Measurements from ENCODE around the gene SLC44A3. TPM values are rescaled to one million over a fixed set of nuclear protein-coding genes. Genes with fewer than 3 reads are reported as not detected.
"Not testable (repeated sequence)": the region's sequence is repeated elsewhere in the genome, so short reads cannot be mapped to it uniquely, and the experiment has no call there.

The SLC44A3 gene
- total RNA-seq, 4 donors from 2014 or later, result 4.0 to 6.7 (median 5.4) TPM

DNA sequence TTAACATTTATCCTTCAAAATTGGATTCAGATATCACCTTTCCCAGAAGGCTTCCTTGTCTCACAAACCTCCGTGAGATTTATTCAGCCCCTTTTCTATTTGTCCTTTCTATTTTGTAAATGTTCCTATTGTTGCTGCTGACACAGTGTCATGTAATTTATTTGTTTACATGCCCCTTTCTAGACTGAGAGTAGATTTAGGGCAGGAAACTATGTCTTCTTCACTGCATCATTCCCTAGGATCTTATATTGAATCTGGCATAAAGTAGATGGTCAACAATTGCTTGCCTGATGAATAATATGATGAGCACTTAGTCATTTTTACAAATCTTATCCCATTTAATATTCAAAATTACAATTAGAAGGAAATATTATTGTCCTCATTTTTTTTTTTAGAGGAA, 114.9 kb downstream of the SLC44A3 start:
- Histone ChIP-seq H3K27me3 (no peaks in the 10 kb centered on the region), H3K4me3 (replicated peaks in 1 of 3) (no peak overlapping the region), H3K9me3 (no peaks in the 10 kb centered on the region), H3K36me3 (no peaks in the 10 kb centered on the region), H3K27ac (peak overlapping the region in 2 of 3 donors; percentile 76 to 83), H3K4me1 (peaks cover 25 to 40% of the 10 kb centered on the region in 2 donors)
- WGBS, 2 donors, result 90 to 95% methylated on average over 1 of the region's 1 CpG
- intact Hi-C loops (cut with DNase I), result no loop called here
- no peak for TF ChIP-seq POLR2A (IDR thresholded peaks at IDR 0.05)
- TF ChIP-seq, protein P1, sequence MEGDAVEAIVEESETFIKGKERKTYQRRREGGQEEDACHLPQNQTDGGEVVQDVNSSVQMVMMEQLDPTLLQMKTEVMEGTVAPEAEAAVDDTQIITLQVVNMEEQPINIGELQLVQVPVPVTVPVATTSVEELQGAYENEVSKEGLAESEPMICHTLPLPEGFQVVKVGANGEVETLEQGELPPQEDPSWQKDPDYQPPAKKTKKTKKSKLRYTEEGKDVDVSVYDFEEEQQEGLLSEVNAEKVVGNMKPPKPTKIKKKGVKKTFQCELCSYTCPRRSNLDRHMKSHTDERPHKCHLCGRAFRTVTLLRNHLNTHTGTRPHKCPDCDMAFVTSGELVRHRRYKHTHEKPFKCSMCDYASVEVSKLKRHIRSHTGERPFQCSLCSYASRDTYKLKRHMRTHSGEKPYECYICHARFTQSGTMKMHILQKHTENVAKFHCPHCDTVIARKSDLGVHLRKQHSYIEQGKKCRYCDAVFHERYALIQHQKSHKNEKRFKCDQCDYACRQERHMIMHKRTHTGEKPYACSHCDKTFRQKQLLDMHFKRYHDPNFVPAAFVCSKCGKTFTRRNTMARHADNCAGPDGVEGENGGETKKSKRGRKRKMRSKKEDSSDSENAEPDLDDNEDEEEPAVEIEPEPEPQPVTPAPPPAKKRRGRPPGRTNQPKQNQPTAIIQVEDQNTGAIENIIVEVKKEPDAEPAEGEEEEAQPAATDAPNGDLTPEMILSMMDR (IDR thresholded peaks at IDR 0.05), result no peak
- DNase-seq, result no peak

DNA sequence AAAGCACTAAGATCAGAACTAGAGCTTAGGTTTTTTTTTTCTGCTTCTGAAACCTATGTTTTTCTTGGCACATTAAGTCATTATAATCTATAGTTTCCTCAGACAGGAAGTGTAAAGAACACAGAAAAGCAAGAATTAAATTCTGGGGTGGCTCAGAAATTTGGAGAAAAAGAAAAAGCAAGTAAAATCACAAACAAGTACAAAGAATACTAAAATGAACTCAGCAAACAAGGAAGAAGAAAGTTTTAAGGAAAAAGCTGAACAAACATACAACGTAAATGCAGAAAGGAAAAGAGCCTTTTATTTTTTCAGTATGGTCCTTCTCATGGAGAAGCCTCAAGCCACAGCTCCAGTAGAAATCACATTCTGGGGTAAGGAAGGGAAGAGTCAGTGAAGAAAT, 115.3 kb downstream of the SLC44A3 start:
- peak overlapping the region; percentile 61 to 83 (median 76) for H3K27ac ChIP-seq
- no peak for TF ChIP-seq POLR2A (IDR thresholded peaks at IDR 0.05)
- TF ChIP-seq, protein P1 (IDR thresholded peaks at IDR 0.05), result no peak
- H3K4me3 ChIP-seq (replicated peaks in 1 of 3), result no peak overlapping the region
- DNase-seq, result no peak
- H3K27me3 ChIP-seq, result no peaks in the 10 kb centered on the region
- peaks cover 25 to 40% of the 10 kb centered on the region in 2 donors for H3K4me1 ChIP-seq
- WGBS, 2 donors, result 15 to 27% methylated on average over 1 of the region's 1 CpG
- H3K9me3 ChIP-seq, result no peaks in the 10 kb centered on the region
- H3K36me3 ChIP-seq, result no peaks in the 10 kb centered on the region
- intact Hi-C loops (cut with DNase I), result no loop called here

DNA sequence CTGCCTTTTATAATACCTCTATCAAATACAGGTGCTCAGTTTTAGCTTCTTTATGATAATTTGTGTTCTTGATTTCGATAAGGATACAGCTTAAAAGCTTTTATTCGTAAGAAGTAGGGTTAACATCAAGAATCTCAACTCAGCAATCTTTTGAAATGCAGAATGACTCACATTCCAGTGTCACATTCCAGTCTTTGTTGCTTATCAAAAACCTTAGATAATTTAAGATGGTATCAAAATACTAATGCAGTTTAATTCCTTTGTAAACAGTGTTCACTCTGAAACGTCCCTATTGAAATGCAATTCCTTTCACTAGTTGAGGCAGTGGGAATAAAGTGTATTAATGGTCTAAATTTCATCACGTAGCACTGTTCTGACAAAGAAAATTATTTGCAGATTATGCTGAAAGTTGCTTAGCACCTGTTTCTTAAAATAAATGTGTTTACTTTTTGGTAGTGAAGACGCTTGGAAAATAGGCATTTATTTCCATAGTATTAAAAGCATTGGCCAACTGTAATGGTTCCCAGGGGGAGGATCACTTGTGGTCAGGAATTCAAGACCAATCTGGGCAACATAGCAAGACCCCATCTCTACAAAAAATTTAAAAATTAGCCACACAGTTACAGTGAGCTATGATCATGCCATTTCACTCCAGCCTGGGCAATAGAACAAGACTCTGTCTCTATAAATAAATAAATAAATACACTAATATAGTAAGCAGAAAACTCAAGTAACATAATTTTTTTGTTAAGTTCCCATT, 116.9 kb downstream of the SLC44A3 start:
- Histone ChIP-seq H3K9me3 (no peaks in the 10 kb centered on the region), H3K4me3 (replicated peaks in 1 of 3) (no peak overlapping the region), H3K36me3 (no peaks in the 10 kb centered on the region), H3K4me1 (peaks cover 25 to 35% of the 10 kb centered on the region in 2 donors), H3K27me3 (no peaks in the 10 kb centered on the region), H3K27ac (peak overlapping the region in 2 of 3 donors; percentile 76 to 83)
- TF ChIP-seq, protein P1 (IDR thresholded peaks at IDR 0.05), result no peak
- TF ChIP-seq POLR2A (IDR thresholded peaks at IDR 0.05), result no peak
- WGBS, 2 donors, result 75 to 76% methylated on average over 5 of the region's 5 CpGs
- DNase-seq, result no peak
- intact Hi-C loops (cut with DNase I), result no loop called here

DNA sequence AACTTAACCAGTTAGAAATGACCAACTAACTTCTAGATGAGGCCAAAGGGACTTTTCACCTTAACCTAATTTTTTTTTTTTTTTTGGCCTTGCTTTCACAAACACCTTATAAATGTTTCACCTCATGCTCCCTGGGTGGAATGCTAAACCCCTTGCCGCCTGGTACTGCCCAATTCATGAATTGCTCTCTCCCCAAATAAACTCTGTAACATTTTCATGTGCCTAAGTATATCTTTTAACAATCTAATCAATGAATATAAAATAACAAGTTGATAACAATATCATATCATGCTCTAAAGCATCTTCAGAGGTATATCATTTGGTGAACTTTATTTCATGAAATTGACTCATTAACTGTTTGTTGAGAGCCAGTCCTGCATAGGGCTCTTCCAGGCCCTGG, 117.7 kb downstream of the SLC44A3 start:
- 48 to 98% methylated on average over 1 of the region's 1 CpG for WGBS, 2 donors
- Histone ChIP-seq H3K4me3 (replicated peaks in 1 of 3) (no peak overlapping the region), H3K4me1 (peaks cover 25 to 35% of the 10 kb centered on the region in 2 donors), H3K9me3 (no peaks in the 10 kb centered on the region), H3K27me3 (no peaks in the 10 kb centered on the region), H3K27ac (no peak overlapping the region), H3K36me3 (no peaks in the 10 kb centered on the region)
- intact Hi-C loops (cut with DNase I), result no loop called here
- TF ChIP-seq, protein P1 (IDR thresholded peaks at IDR 0.05), result no peak
- TF ChIP-seq POLR2A (IDR thresholded peaks at IDR 0.05), result no peak
- no peak for DNase-seq

DNA sequence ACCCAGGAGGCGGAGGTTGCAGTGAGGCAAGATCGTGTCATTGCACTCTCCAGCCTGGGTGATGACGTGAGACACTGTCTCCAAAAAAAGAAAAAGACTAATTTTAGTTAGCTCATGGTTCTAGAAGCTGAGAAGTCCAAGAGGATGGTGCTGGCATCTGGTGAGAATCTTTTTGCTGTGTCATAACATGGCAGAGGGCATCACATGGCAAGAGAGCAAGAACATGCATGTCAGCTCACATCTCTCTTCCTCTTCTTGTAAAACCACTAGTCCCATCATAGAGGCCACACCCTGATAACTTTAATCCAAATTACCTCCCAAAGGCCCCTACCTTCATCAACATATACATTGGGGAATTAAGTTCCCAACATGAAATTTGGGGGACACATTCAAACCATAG, 120.6 kb downstream of the SLC44A3 start:
- H3K27ac ChIP-seq, result no peak overlapping the region
- intact Hi-C loops (cut with DNase I), result no loop called here
- H3K4me3 ChIP-seq (replicated peaks in 1 of 3), result no peak overlapping the region
- H3K4me1 ChIP-seq, result peaks cover 19 to 30% of the 10 kb centered on the region in 2 donors
- H3K36me3 ChIP-seq, result no peaks in the 10 kb centered on the region
- no peak for DNase-seq
- WGBS, 2 donors, result 96 to 97% methylated on average over 3 of the region's 3 CpGs
- no peak for TF ChIP-seq POLR2A (IDR thresholded peaks at IDR 0.05)
- TF ChIP-seq, protein P1 (IDR thresholded peaks at IDR 0.05), result no peak
- no peaks in the 10 kb centered on the region for H3K27me3 ChIP-seq
- no peaks in the 10 kb centered on the region for H3K9me3 ChIP-seq

DNA sequence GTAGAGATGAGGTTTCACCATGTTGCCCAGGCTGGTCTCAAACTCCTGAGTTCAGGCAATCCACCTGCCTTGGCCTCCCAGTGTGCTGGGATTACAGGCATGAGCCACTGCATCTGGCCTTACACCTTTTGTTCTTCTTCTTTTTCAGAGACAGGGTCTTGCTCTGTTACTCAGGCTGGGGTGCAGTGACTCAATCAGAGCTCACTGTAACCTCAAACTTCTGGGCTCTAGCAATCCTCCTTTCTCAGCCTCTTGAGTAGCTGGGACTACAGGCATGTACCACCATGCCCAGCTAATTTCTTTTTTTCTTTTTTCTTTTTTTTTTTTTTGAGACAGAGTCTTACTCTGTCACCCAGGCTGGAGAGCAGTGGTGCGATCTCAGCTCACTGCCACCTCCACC, 121.3 kb downstream of the SLC44A3 start:
- H3K36me3 ChIP-seq; H3K27me3 ChIP-seq; intact Hi-C loops (cut with DNase I); DNase-seq; H3K4me3 ChIP-seq (replicated peaks in 1 of 3); H3K9me3 ChIP-seq; H3K27ac ChIP-seq: not testable (repeated sequence)
- H3K4me1 ChIP-seq, result peaks cover 12 to 23% of the 10 kb centered on the region in 2 donors
- 90 to 93% methylated on average over 1 of the region's 1 CpG for WGBS, 2 donors
